ENCODE data around the gene EGFL6. TPM values are rescaled to one million over a fixed set of nuclear protein-coding genes. Genes with fewer than 3 reads are reported as not detected.
"Not testable (repeated sequence)": the region's sequence is repeated elsewhere in the genome, so short reads cannot be mapped to it uniquely, and the experiment has no call there.

Gene EGFL6
- total and polyA plus RNA-seq, 2 of the 4 experiments (the other 2 are of a cell fraction), result not detected

DNA sequence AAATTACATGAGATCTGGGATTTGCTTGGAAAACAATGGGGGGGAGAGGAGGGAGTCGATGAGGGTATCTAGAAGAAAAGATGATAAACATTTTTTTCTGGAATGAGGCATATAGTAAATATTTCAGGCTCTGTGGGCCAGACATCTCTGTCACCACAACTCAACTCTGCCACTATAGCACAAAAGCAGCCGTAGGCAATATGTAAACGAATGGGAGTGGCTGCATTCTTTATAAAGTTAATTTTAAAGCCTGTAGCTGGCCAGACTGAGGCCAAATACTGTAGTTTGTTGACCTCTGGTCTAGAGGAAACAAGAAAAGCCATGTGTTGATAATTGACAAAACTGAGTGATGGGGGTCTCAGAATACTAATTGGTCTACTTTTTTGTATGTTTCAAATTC, 69.4 kb downstream of the EGFL6 start:
- no peak overlapping the region for H4K91ac ChIP-seq (ENCODE audit: insufficient read depth, low read depth, low read length)
- H4K20me1 ChIP-seq (ENCODE audit: insufficient read depth, low read length), result no peaks in the 10 kb centered on the region
- peaks cover 8% of the 10 kb centered on the region for H3K27me3 ChIP-seq (ENCODE audit: control insufficient read depth, insufficient read depth, low read length)
- H3K9me1 ChIP-seq (ENCODE audit: insufficient read depth, low read length), result no peaks in the 10 kb centered on the region
- no peak overlapping the region for H3K23ac ChIP-seq (ENCODE audit: low read depth, low read length)
- H4K5ac ChIP-seq (ENCODE audit: low read depth, low read length), result no peak overlapping the region
- dilution Hi-C loops (cut with HindIII; ENCODE audit: low sequenced_read_pairs, unreplicated experiment) (no loop called here), in situ Hi-C loops (cut with MboI; ENCODE audit: low sequenced_read_pairs) (loop anchor here (25.0 kb wide), 1 partner anchor 127 kb away; no protein-coding TSS in a partner anchor), intact Hi-C loops (cut with micrococcal nuclease) (no loop called here)
- H2BK5ac ChIP-seq (ENCODE audit: low read depth, low read length, poor library complexity, severe bottlenecking), result no peak overlapping the region
- no peak overlapping the region for H3K4me2 ChIP-seq (ENCODE audit: low read depth, low read length)
- H2BK20ac ChIP-seq (ENCODE audit: low read depth, low read length), result no peak overlapping the region
- H2AFZ ChIP-seq (replicated peaks; ENCODE audit: low read length, poor library complexity), result no peak overlapping the region
- POLR2A ChIA-PET (ENCODE audit: unreplicated experiment), result no interaction called here
- H3K79me1 ChIP-seq (ENCODE audit: low read depth in 1 of 2, low read length in 2 of 2), result no peaks in the 10 kb centered on the region
- H3K27ac ChIP-seq (ENCODE audit: insufficient read depth, low read length), result no peak overlapping the region
- 0% methylated on average over 1 of the region's 3 CpGs; no CpG with 5 or more reads in 1 of the 2 experiments for WGBS, 2 experiments (ENCODE audit: extremely low coverage in 2 of 2, insufficient read length in 1 of 2)
- H3K36me3 ChIP-seq (ENCODE audit: control insufficient read depth, insufficient read depth, low read length), result no peaks in the 10 kb centered on the region
- H4K8ac ChIP-seq (ENCODE audit: low read depth in 2 of 2, low read length in 2 of 2), result no peak overlapping the region
- H3K9me3 ChIP-seq (ENCODE audit: control insufficient read depth, insufficient read depth, low read length), result peaks cover 13% of the 10 kb centered on the region
- no peak overlapping the region for H3K56ac ChIP-seq (ENCODE audit: extremely low read depth, insufficient read depth, low read length)
- DNase-seq, result no peak
- H3K4ac ChIP-seq (ENCODE audit: low read depth, low read length), result no peak overlapping the region
- H3K14ac ChIP-seq (replicated peaks; ENCODE audit: low read depth, low read length), result no peak overlapping the region
- no peak overlapping the region for H2BK15ac ChIP-seq (ENCODE audit: low read depth, low read length)
- H2AK9ac ChIP-seq (replicated peaks; ENCODE audit: low read depth, low read length, poor library complexity), result no peak overlapping the region
- H3K9ac ChIP-seq (ENCODE audit: low read depth, low read length), result no peak overlapping the region
- H2AK5ac ChIP-seq (ENCODE audit: low read depth, low read length), result no peak overlapping the region
- H3K4me3 ChIP-seq (ENCODE audit: insufficient read depth, low read depth, low read length), result no peak overlapping the region
- no peak overlapping the region for H3K18ac ChIP-seq (ENCODE audit: low read depth, low read length)
- no peak for TF ChIP-seq NFE2L2 (IDR thresholded peaks at IDR 0.05; ENCODE audit: low read depth, low read length)
- no peak for ATAC-seq (ENCODE audit: low read depth)
- CTCF ChIA-PET, result no interaction called here
- H2BK120ac ChIP-seq (ENCODE audit: low read depth, low read length), result no peak overlapping the region
- H3K4me1 ChIP-seq (ENCODE audit: control insufficient read depth, insufficient read depth, low read length), result no peaks in the 10 kb centered on the region
- BruUV-seq (replicated peaks), result no TSS peak

DNA sequence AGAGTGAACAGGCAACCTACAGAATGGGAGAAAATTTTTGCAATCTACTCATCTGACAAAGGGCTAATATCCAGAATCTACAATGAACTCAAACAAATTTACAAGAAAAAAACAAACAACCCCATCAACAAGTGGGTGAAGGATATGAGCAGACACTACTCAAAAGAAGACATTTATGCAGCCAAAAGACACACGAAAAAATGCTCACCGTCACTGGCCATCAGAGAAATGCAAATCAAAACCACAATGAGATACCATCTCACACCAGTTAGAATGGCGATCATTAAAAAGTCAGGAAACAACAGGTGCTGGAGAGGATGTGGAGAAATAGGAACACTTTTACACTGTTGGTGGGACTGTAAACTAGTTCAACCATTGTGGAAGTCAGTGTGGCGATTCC, 72.3 kb downstream of the EGFL6 start:
- H3K79me1 ChIP-seq (ENCODE audit: low read depth in 1 of 2, low read length in 2 of 2); H2AFZ ChIP-seq (replicated peaks; ENCODE audit: low read length, poor library complexity); H4K5ac ChIP-seq (ENCODE audit: low read depth, low read length); DNase-seq; H2BK20ac ChIP-seq (ENCODE audit: low read depth, low read length); H3K56ac ChIP-seq (ENCODE audit: extremely low read depth, insufficient read depth, low read length); H3K36me3 ChIP-seq (ENCODE audit: control insufficient read depth, insufficient read depth, low read length); H3K4me3 ChIP-seq (ENCODE audit: insufficient read depth, low read depth, low read length); ATAC-seq (ENCODE audit: low read depth); H3K23ac ChIP-seq (ENCODE audit: low read depth, low read length); H4K91ac ChIP-seq (ENCODE audit: insufficient read depth, low read depth, low read length); H2BK120ac ChIP-seq (ENCODE audit: low read depth, low read length); H2AK5ac ChIP-seq (ENCODE audit: low read depth, low read length); CTCF ChIA-PET; BruUV-seq (replicated peaks); H4K20me1 ChIP-seq (ENCODE audit: insufficient read depth, low read length); dilution Hi-C loops (cut with HindIII; ENCODE audit: low sequenced_read_pairs, unreplicated experiment); H3K4me1 ChIP-seq (ENCODE audit: control insufficient read depth, insufficient read depth, low read length); H2BK15ac ChIP-seq (ENCODE audit: low read depth, low read length); H3K18ac ChIP-seq (ENCODE audit: low read depth, low read length); H2BK5ac ChIP-seq (ENCODE audit: low read depth, low read length, poor library complexity, severe bottlenecking); H3K4me2 ChIP-seq (ENCODE audit: low read depth, low read length); H3K4ac ChIP-seq (ENCODE audit: low read depth, low read length); H3K9me3 ChIP-seq (ENCODE audit: control insufficient read depth, insufficient read depth, low read length); H3K9ac ChIP-seq (ENCODE audit: low read depth, low read length); H4K8ac ChIP-seq (ENCODE audit: low read depth in 2 of 2, low read length in 2 of 2); H2AK9ac ChIP-seq (replicated peaks; ENCODE audit: low read depth, low read length, poor library complexity); H3K27ac ChIP-seq (ENCODE audit: insufficient read depth, low read length); POLR2A ChIA-PET (ENCODE audit: unreplicated experiment); H3K27me3 ChIP-seq (ENCODE audit: control insufficient read depth, insufficient read depth, low read length); H3K9me1 ChIP-seq (ENCODE audit: insufficient read depth, low read length); H3K14ac ChIP-seq (replicated peaks; ENCODE audit: low read depth, low read length): not testable (repeated sequence)
- no CpG with 5 or more reads among the region's 4 CpGs for WGBS, 2 experiments (ENCODE audit: extremely low coverage in 2 of 2, insufficient read length in 1 of 2)
- in situ Hi-C loops (cut with MboI; ENCODE audit: low sequenced_read_pairs), result loop anchor here (25.0 kb wide), 1 partner anchor 129 kb away; no protein-coding TSS in a partner anchor
- intact Hi-C loops (cut with micrococcal nuclease), result loop anchor here (10.0 kb wide), 2 partner anchors 697 to 827 kb away; no protein-coding TSS in a partner anchor

All from IMR-90 (cell line).